ENCODE measurements around the gene TMEM179B. TPM values are rescaled to one million over a fixed set of nuclear protein-coding genes. Genes with fewer than 3 reads are reported as not detected.

TMEM179B gene
- total and polyA plus RNA-seq, 2 of the 13 experiments (the other 11 are each of a cell fraction or from before 2014, with no cell fraction given): 24.8 to 25.7 TPM

DNA sequence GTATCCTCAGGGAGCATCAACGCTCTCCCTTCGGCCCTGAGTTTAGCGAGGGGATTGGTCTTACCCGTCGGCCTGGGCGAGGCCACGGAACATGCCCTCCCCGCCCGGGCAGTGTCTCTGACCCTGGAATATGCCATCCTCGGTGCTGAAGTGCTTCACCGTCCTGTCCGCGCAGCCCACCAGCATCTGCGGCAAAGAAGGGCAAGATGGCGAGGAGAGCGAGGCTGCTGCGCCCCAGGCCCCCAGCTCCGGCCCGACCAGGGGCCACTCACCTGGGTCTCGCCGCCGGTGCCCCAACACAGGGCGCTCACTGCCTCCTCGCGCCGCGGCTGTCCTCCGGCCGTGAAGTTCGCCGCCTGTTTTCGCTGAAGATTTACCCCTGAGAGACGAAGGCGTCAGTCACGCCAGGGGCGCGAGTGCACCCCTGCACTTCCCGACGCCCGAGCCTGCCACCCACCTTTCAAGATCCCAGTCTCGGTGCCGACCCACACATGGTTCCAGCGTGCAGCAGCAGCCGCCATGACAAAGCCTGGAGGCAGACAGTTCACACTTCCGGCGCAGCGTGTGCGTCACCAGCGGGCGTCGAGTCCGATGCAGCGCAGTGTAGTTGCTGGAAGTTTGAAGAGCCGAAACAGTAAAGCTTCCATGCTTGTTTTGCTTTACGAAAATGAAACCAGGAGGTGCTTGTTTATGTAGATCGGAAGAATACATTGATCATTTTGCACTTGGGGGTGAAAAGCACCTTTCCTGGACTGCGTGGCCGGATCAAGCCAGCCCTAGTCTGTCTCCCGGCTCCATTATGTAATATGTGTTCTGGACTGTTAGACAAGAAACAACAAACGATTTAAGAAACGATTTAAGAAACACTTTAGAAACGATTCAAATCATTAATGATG, 52.1 kb downstream of the TMEM179B start, which contains the start of gene WDR74 (continued):
- TF ChIP-seq, protein P1, sequence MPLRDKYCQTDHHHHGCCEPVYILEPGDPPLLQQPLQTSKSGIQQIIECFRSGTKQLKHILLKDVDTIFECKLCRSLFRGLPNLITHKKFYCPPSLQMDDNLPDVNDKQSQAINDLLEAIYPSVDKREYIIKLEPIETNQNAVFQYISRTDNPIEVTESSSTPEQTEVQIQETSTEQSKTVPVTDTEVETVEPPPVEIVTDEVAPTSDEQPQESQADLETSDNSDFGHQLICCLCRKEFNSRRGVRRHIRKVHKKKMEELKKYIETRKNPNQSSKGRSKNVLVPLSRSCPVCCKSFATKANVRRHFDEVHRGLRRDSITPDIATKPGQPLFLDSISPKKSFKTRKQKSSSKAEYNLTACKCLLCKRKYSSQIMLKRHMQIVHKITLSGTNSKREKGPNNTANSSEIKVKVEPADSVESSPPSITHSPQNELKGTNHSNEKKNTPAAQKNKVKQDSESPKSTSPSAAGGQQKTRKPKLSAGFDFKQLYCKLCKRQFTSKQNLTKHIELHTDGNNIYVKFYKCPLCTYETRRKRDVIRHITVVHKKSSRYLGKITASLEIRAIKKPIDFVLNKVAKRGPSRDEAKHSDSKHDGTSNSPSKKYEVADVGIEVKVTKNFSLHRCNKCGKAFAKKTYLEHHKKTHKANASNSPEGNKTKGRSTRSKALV (CRISPR knock-in tag; IDR thresholded peaks at IDR 0.05): peak; percentile 78
- TF ChIP-seq ONECUT2 (CRISPR knock-in tag; IDR thresholded peaks at IDR 0.05) (no peak), PAF1 (CRISPR knock-in tag; IDR thresholded peaks at IDR 0.05) (no peak), NCOA1 (CRISPR knock-in tag; IDR thresholded peaks at IDR 0.05) (no peak), NR1H2 (CRISPR knock-in tag; IDR thresholded peaks at IDR 0.05; ENCODE audit: borderline replicate concordance, low read depth) (0 out of 2 replicates have a peak, but pooled peaks have one; percentile 72), TBX3 (IDR thresholded peaks at IDR 0.05; ENCODE audit: borderline replicate concordance) (no peak), ZNF124 (CRISPR knock-in tag; IDR thresholded peaks at IDR 0.05) (peak; percentile 89; the same call in 1 of the 2 replicates), ZNF235 (CRISPR knock-in tag; IDR thresholded peaks at IDR 0.05; ENCODE audit: borderline replicate concordance) (no peak), ZNF788 (CRISPR knock-in tag; IDR thresholded peaks at IDR 0.05; ENCODE audit: borderline replicate concordance) (peak; percentile 87), ZFX (CRISPR knock-in tag; IDR thresholded peaks at IDR 0.05; ENCODE audit: low read depth) (peak; percentile 71), RFX5 (IDR thresholded peaks at IDR 0.05; ENCODE audit: low read depth, low read length) (0 out of 2 replicates have a peak, but pooled peaks have one; percentile 54), TBX2 (CRISPR knock-in tag; IDR thresholded peaks at IDR 0.05; ENCODE audit: borderline replicate concordance) (peak; percentile 80), ZNF709 (CRISPR knock-in tag; IDR thresholded peaks at IDR 0.05) (peak; percentile 26; the same call in 1 of the 2 replicates), FLYWCH1 (CRISPR knock-in tag; IDR thresholded peaks at IDR 0.05) (no peak), ZNF652 (CRISPR knock-in tag; IDR thresholded peaks at IDR 0.05; ENCODE audit: borderline replicate concordance, low read depth) (no peak), KDM3A (CRISPR knock-in tag; IDR thresholded peaks at IDR 0.05; ENCODE audit: low read depth) (0 out of 2 replicates have a peak, but pooled peaks have one; percentile 67)
- TF ChIP-seq, protein P2, sequence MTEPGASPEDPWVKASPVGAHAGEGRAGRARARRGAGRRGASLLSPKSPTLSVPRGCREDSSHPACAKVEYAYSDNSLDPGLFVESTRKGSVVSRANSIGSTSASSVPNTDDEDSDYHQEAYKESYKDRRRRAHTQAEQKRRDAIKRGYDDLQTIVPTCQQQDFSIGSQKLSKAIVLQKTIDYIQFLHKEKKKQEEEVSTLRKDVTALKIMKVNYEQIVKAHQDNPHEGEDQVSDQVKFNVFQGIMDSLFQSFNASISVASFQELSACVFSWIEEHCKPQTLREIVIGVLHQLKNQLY (CRISPR knock-in tag; IDR thresholded peaks at IDR 0.05): peak; percentile 63; the same call in 1 of the 2 replicates
- TF ChIP-seq, protein P3, sequence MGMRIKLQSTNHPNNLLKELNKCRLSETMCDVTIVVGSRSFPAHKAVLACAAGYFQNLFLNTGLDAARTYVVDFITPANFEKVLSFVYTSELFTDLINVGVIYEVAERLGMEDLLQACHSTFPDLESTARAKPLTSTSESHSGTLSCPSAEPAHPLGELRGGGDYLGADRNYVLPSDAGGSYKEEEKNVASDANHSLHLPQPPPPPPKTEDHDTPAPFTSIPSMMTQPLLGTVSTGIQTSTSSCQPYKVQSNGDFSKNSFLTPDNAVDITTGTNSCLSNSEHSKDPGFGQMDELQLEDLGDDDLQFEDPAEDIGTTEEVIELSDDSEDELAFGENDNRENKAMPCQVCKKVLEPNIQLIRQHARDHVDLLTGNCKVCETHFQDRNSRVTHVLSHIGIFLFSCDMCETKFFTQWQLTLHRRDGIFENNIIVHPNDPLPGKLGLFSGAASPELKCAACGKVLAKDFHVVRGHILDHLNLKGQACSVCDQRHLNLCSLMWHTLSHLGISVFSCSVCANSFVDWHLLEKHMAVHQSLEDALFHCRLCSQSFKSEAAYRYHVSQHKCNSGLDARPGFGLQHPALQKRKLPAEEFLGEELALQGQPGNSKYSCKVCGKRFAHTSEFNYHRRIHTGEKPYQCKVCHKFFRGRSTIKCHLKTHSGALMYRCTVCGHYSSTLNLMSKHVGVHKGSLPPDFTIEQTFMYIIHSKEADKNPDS (CRISPR knock-in tag; IDR thresholded peaks at IDR 0.05): no peak
- TF ChIP-seq, protein P4, sequence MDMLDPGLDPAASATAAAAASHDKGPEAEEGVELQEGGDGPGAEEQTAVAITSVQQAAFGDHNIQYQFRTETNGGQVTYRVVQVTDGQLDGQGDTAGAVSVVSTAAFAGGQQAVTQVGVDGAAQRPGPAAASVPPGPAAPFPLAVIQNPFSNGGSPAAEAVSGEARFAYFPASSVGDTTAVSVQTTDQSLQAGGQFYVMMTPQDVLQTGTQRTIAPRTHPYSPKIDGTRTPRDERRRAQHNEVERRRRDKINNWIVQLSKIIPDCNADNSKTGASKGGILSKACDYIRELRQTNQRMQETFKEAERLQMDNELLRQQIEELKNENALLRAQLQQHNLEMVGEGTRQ (IDR thresholded peaks at IDR 0.05; ENCODE audit: low read depth, low read length): no peak
- TF ChIP-seq, protein P4 (CRISPR knock-in tag; IDR thresholded peaks at IDR 0.05; ENCODE audit: borderline replicate concordance): peak; percentile 27; the same call in 1 of the 2 replicates
- TF ChIP-seq, protein P5, sequence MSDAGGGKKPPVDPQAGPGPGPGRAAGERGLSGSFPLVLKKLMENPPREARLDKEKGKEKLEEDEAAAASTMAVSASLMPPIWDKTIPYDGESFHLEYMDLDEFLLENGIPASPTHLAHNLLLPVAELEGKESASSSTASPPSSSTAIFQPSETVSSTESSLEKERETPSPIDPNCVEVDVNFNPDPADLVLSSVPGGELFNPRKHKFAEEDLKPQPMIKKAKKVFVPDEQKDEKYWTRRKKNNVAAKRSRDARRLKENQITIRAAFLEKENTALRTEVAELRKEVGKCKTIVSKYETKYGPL (CRISPR knock-in tag; IDR thresholded peaks at IDR 0.05): no peak
